Duodenal mucosa (tissue), 2 donors: ENCODE results near the gene EYA2.

Experiments used
- H3K27ac ChIP-seq: one replicate; pipeline ENCODE4 v1.7.0; 2013; ENCODE audit warnings: low read depth, low read length
- H3K27me3 ChIP-seq, 2 donors: one replicate each; pipeline ENCODE4 v1.7.0; 2013; ENCODE audit warnings: low read length in 2 of 2, control low read depth in 1 of 2; ENCODE audit not compliant: insufficient read depth in 2 of 2, control insufficient read depth in 1 of 2
- H3K36me3 ChIP-seq, 2 donors: one replicate each; pipeline ENCODE4 v1.7.0; 2013; ENCODE audit warnings: low read length in 2 of 2, control low read depth in 1 of 2; ENCODE audit not compliant: insufficient read depth in 2 of 2, control insufficient read depth in 1 of 2
- H3K4me1 ChIP-seq, 2 donors: one replicate each; pipeline ENCODE4 v1.7.0; 2013; ENCODE audit warnings: low read length in 2 of 2, control low read depth in 1 of 2; ENCODE audit not compliant: insufficient read depth in 2 of 2, control insufficient read depth in 1 of 2
- H3K4me3 ChIP-seq, 2 donors: one replicate each; pipeline ENCODE4 v1.7.0; 2013; ENCODE audit warnings: low read length in 2 of 2, low read depth in 1 of 2
- H3K9ac ChIP-seq, 2 donors: one replicate each; pipeline ENCODE4 v1.7.0; 2013; ENCODE audit warnings: low read length in 2 of 2, low read depth in 1 of 2
- H3K9me3 ChIP-seq, 2 donors: one replicate each; pipeline ENCODE4 v1.7.0; 2013; ENCODE audit warnings: low read length in 2 of 2, control low read depth in 1 of 2; ENCODE audit not compliant: control insufficient read depth in 1 of 2

The EYA2 gene

DNA sequence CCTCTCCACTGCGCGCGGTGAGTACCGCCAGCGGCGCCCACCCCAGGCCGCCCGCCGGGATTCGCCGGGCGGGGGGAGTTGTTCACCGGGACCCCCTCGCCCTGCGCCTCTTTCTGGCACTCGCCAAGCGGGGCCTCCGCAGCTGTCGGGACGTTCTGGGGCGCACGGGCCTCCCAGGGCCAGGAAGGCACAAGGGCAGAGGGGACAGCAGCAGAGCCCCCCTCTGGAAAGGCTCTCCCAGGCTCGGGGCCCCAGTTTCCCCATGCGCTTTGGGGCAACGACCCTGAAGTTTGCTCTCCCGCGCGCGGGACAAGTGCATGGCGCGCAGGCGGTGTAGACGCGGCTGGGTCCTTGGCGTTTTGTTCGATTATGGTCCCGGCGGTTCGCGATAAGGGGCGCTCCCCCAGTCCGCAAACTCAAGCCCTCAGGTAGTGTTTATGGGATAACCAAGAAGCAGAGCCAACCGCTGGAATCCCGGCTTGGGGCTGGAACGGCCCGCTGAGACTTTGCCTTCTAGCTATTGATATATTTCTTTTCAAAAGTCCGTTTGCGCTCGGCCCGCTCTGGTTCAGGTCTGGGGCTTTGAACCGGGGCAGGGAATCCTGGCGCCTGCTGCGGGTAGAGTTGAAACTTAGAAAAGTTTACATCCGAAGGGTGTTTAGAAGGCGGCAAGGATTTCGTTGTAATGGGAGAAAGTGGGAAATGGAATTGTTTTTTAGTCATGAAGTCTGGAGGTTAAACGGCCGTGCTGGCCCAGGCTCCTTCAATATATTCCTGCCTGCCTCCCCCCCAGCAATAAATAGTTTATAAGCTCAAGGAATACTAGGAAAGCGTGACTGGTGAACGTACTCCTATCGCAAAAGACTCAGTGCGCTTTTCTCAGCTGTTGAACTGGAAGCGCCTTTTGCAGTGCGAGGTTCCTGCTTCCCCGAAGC, 595 bp downstream of the EYA2 start:
- H3K9me3 ChIP-seq: peaks cover 0 to 5% of the 10 kb centered on the region in 2 donors
- peaks cover 26 to 47% of the 10 kb centered on the region in 2 donors for H3K27me3 ChIP-seq
- H3K27ac ChIP-seq: no peak overlapping the region
- no peaks in the 10 kb centered on the region for H3K4me1 ChIP-seq
- peak overlapping the region in 1 of 2 donors; percentile 13 for H3K4me3 ChIP-seq
- no peaks in the 10 kb centered on the region for H3K36me3 ChIP-seq
- H3K9ac ChIP-seq: no peak overlapping the region

DNA sequence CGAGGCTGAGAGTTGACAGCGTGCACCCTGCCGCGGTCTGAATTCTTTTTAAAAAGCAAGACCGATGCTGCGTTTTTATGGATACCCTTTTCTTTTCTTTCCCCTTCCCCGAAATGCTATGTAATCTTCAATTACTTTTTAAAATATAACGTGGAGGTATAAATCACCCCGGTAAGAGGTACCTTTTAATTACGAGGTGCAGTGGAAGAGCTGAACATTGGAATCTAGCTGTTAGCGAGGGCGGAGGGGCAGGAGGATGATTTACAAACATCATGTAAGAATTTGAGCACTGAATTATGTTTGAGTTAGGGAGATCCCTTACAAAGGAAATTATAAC, 1.2 kb downstream of the EYA2 start:
- peaks cover 0 to 3% of the 10 kb centered on the region in 2 donors for H3K9me3 ChIP-seq
- H3K27me3 ChIP-seq: peaks cover 26 to 50% of the 10 kb centered on the region in 2 donors
- H3K36me3 ChIP-seq: no peaks in the 10 kb centered on the region
- H3K4me3 ChIP-seq: peak overlapping the region in 1 of 2 donors; percentile 13
- no peak overlapping the region for H3K9ac ChIP-seq
- H3K4me1 ChIP-seq: no peaks in the 10 kb centered on the region
- no peak overlapping the region for H3K27ac ChIP-seq

DNA sequence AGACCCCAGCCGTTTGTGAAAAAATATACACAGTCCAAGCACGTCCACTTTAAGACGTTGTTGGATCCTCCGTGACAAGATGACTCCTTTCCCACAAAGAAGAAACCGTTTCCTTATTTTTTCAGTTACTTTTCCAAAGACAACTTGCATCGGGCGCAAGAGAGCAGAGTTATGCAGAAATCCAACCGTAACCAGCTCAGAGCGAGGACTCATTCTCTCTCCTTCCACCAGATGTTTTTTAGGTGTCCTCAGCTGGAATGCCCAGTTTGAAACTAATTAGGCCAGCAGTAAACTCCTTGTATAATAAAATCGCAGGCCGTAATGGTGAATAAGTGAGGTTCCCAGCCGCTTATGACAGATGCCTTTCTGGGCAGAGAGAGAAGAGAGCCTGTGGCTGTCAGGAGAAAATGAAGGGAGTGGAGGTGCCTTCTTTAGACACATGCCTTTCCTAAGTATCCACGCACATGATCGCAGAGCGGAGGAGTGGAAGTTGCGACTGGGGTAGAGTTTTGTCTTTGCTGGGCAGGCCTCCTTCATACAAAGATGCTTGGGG, 2.8 kb downstream of the EYA2 start:
- no peak overlapping the region for H3K9ac ChIP-seq
- H3K27me3 ChIP-seq: peaks cover 26 to 50% of the 10 kb centered on the region in 2 donors
- no peaks in the 10 kb centered on the region for H3K36me3 ChIP-seq
- no peaks in the 10 kb centered on the region for H3K9me3 ChIP-seq
- H3K4me3 ChIP-seq: no peak overlapping the region
- no peak overlapping the region for H3K27ac ChIP-seq
- no peaks in the 10 kb centered on the region for H3K4me1 ChIP-seq

DNA sequence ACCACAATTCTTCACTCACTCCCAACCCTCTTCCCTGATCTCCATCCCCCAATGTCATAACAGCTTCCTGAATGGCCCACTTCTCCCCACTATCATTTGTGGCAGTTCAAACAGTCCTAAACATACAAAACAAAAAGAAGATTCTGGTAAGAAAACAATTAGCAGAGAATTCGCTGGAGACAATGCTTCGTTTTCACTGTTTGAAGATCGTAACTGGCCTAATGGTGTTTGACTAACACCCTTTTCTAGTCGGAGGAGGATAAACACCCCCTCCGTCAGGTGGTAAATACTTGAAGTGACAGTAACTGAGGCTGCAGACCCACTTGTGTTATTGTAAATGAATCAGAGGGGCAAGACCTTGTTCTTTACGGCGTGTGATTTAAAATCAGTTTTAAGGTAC, 3.8 kb downstream of the EYA2 start:
- H3K4me3 ChIP-seq: no peak overlapping the region
- peaks cover 21 to 44% of the 10 kb centered on the region in 2 donors for H3K27me3 ChIP-seq
- H3K9me3 ChIP-seq: no peaks in the 10 kb centered on the region
- no peaks in the 10 kb centered on the region for H3K4me1 ChIP-seq
- H3K27ac ChIP-seq: no peak overlapping the region
- no peaks in the 10 kb centered on the region for H3K36me3 ChIP-seq
- no peak overlapping the region for H3K9ac ChIP-seq

- Histone ChIP-seq H3K27me3 (peaks cover 16 to 36% of the 10 kb centered on the region in 2 donors), H3K9me3 (no peaks in the 10 kb centered on the region), H3K36me3 (no peaks in the 10 kb centered on the region), H3K4me1 (no peaks in the 10 kb centered on the region), H3K27ac (no peak overlapping the region), H3K4me3 (no peak overlapping the region), H3K9ac (no peak overlapping the region)
Measured at GRCh38 chr20:46899621-46900020, 5.0 kb downstream of the EYA2 start.

DNA sequence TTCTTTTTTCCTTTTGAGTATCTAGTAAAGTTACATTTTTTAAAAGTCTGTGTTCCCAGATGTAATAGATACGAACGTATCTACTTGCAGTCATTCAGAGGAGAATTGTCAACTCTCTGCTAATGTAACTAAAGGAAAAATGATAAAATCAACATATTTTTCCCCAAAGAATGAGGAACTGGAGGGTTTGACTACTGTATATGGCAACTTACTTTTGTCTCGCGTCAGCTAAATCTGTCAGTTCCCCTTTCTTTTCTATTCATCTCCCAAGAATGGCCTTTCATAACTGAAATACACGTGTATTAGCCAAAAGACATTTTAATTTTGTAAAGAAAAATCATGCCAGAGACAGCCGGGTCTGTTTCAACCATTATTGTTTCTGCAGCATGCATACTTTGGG, 5.4 kb downstream of the EYA2 start:
- H3K4me1 ChIP-seq: no peaks in the 10 kb centered on the region
- H3K27ac ChIP-seq: no peak overlapping the region
- peaks cover 15 to 36% of the 10 kb centered on the region in 2 donors for H3K27me3 ChIP-seq
- no peaks in the 10 kb centered on the region for H3K36me3 ChIP-seq
- no peak overlapping the region for H3K4me3 ChIP-seq
- H3K9me3 ChIP-seq: no peaks in the 10 kb centered on the region
- H3K9ac ChIP-seq: no peak overlapping the region

- Histone ChIP-seq H3K27me3 (peaks cover 8 to 30% of the 10 kb centered on the region in 2 donors), H3K36me3 (no peaks in the 10 kb centered on the region), H3K9ac (no peak overlapping the region), H3K4me1 (no peaks in the 10 kb centered on the region), H3K9me3 (no peaks in the 10 kb centered on the region), H3K4me3 (no peak overlapping the region), H3K27ac (no peak overlapping the region)
Measured at GRCh38 chr20:46900826-46901225, 6.2 kb downstream of the EYA2 start.

DNA sequence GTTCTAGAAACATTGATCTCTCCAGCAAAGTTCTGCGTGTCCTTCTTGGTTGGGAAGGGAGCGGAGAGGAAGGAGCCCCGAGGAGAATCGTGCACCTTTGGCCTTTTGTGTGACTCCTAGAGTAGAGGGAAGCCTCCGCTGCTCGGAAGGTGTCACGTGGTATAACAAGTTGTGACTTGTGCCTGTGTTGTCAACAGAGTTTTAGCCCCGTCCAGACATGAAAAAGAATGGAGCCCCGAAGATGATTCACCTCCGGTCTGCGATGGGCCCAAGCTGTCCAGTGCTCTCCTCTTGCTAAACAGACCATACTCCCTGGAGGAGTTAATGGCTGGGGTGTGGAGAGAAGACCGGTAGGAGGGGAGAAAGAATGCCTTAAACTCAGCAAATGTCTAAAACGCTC, 7.0 kb downstream of the EYA2 start:
- H3K36me3 ChIP-seq: no peaks in the 10 kb centered on the region
- H3K9me3 ChIP-seq: no peaks in the 10 kb centered on the region
- H3K27me3 ChIP-seq: peaks cover 5 to 22% of the 10 kb centered on the region in 2 donors
- H3K27ac ChIP-seq: no peak overlapping the region
- no peak overlapping the region for H3K4me3 ChIP-seq
- H3K9ac ChIP-seq: no peak overlapping the region
- no peaks in the 10 kb centered on the region for H3K4me1 ChIP-seq

- Histone ChIP-seq H3K9me3 (no peaks in the 10 kb centered on the region), H3K4me1 (no peaks in the 10 kb centered on the region), H3K27me3 (peaks cover 4 to 8% of the 10 kb centered on the region in 2 donors), H3K4me3 (no peak overlapping the region), H3K27ac (no peak overlapping the region), H3K36me3 (no peaks in the 10 kb centered on the region), H3K9ac (no peak overlapping the region)
Measured at GRCh38 chr20:46903256-46903655, 8.6 kb downstream of the EYA2 start.

- Histone ChIP-seq H3K9me3 (no peaks in the 10 kb centered on the region), H3K36me3 (no peaks in the 10 kb centered on the region), H3K4me3 (no peak overlapping the region), H3K27ac (no peak overlapping the region), H3K4me1 (no peaks in the 10 kb centered on the region), H3K9ac (no peak overlapping the region), H3K27me3 (peaks cover 0 to 9% of the 10 kb centered on the region in 2 donors)
Measured at GRCh38 chr20:46903937-46904336, 9.3 kb downstream of the EYA2 start.
